K562 (cell line): ENCODE results near the gene PNCK. TPM values are rescaled to one million over a fixed set of nuclear protein-coding genes. Genes with fewer than 3 reads are reported as not detected.

Source experiments
- BRD4 ChIP-seq: fragments of 200-600 bp; sonication (generic); IDR thresholded peaks from 2 replicates; pipeline ENCODE4 v1.6.1; 2017; ENCODE audit warnings: inconsistent platforms
- JUND ChIP-seq, 2 experiments: IDR thresholded peaks; 2 replicates in 1 of 2; 3 replicates in 1 of 2; pipeline ENCODE4 v1.6.1; 2011; ENCODE audit warnings: borderline replicate concordance in 2 of 2, low read depth in 2 of 2, low read length in 2 of 2, improper control_type of control experiment in 1 of 2, missing biosample characterization in 1 of 2, missing genetic modification characterization in 1 of 2, missing genetic modification reagents in 1 of 2
- KAT2B ChIP-seq: IDR thresholded peaks from one replicate; pipeline ENCODE4 v1.6.1; 2012; ENCODE audit warnings: low read depth, mild to moderate bottlenecking, control low read depth, inconsistent platforms, low read length, moderate library complexity
- KDM1A ChIP-seq, 2 experiments: fragments of 450-650 bp; IDR thresholded peaks; 2 replicates each; pipeline ENCODE4 v1.6.1; 2016; ENCODE audit warnings: mild to moderate bottlenecking in 2 of 2
- KDM5B ChIP-seq: fragments of 200-600 bp; sonication (generic); IDR thresholded peaks from 2 replicates; pipeline ENCODE4 v1.6.1; 2012; ENCODE audit warnings: low read depth, mild to moderate bottlenecking, moderate library complexity, low read length, control low read depth, inconsistent platforms; ENCODE audit not compliant: insufficient replicate concordance
- MAFK ChIP-seq: IDR thresholded peaks from 2 replicates; pipeline ENCODE4 v1.6.1; 2011; ENCODE audit warnings: low read length, improper control_type of control experiment
- MTA3 ChIP-seq: fragments of 450-650 bp; formaldehyde crosslinking; IDR thresholded peaks from 2 replicates; pipeline ENCODE4 v1.6.1; 2017; ENCODE audit warnings: mild to moderate bottlenecking, borderline replicate concordance
- PHTF2 ChIP-seq: fragments of 250-450 bp; sonication (Bioruptor Pico); IDR thresholded peaks from 2 replicates; pipeline ENCODE4 v1.5.0; 2021; ENCODE audit warnings: mild to moderate bottlenecking
- SMARCB1 ChIP-seq: IDR thresholded peaks from 2 replicates; pipeline ENCODE4 v1.6.1; 2011; ENCODE audit warnings: improper control_type of control experiment, low read depth; ENCODE audit not compliant: insufficient read length
- SNIP1 ChIP-seq: fragments of 450-650 bp; IDR thresholded peaks from 2 replicates; pipeline ENCODE4 v1.7.1; 2017; ENCODE audit warnings: low read depth, mild to moderate bottlenecking
- SRSF3 ChIP-seq: fragments of 200-400 bp; formaldehyde crosslinking; IDR thresholded peaks from 2 replicates; pipeline ENCODE4 v1.6.1; 2016; ENCODE audit warnings: mild to moderate bottlenecking, low read length, moderate library complexity; ENCODE audit not compliant: insufficient read depth
- U2AF1 ChIP-seq: fragments of 200-400 bp; formaldehyde crosslinking; optimal IDR thresholded peaks from 2 replicates; pipeline ENCODE3; 2017; ENCODE audit warnings: mild to moderate bottlenecking, low read depth, low read length, moderate library complexity
- ZNF584 ChIP-seq: fragments of 200-800 bp; sonication (Bioruptor generic); IDR thresholded peaks from 2 replicates; pipeline ENCODE4 v1.6.1; 2016; ENCODE audit warnings: low read depth, mild to moderate bottlenecking, missing genetic modification characterization, missing compliant biosample characterization
- ZNF766 ChIP-seq: fragments of 200-800 bp; sonication (Bioruptor generic); conservative IDR thresholded peaks from 2 replicates; pipeline ENCODE4 v1.6.1; 2016; ENCODE audit warnings: missing genetic modification characterization, missing compliant biosample characterization
- polyA plus RNA-seq, 8 experiments: library from polyadenylated mRNA; depleted of rRNA in 4 of 8; stranded (reverse) in 5 of 8; unstranded in 3 of 8; fragments of >200 nt; fragmentation: Nextera tagmentation in 2 of 8; fragmentation: Illumina TruSeq in 1 of 8; extraction: Ambion mirVana in 2 of 8; extraction: Trizol in 1 of 8; gene quantifications; 2 replicates each; pipeline versions ENCODE4 v1.2.1 to v1.2.3, GENCODE V29; 2011 to 2014; ENCODE audit warnings: inconsistent platforms in 1 of 8, missing spikeins in 1 of 8
- total RNA-seq, 7 experiments: library from RNA; depleted of rRNA in 6 of 7; stranded (reverse); fragments of >200 nt in 6 of 7; fragmentation: Illumina TruSeq in 2 of 7; extraction: Trizol in 2 of 7; gene quantifications; 2 replicates each; pipeline versions ENCODE4 v1.2.1 to v1.2.3, GENCODE V29; 2011 to 2021; ENCODE audit warnings: low replicate concordance in 1 of 7
- TF ChIP-seq, protein P1 (sequence below), 2 experiments: fragments of 450-650 bp in 1 of 2; IDR thresholded peaks; 2 replicates each; pipeline ENCODE4 v1.6.1; 2011 to 2017; ENCODE audit warnings: low read depth in 2 of 2, antibody characterized with exemption in 1 of 2, borderline replicate concordance in 1 of 2, low read length in 1 of 2, mild to moderate bottlenecking in 1 of 2, mixed read lengths in 1 of 2; ENCODE audit not compliant: control insufficient read depth in 1 of 2
- TF ChIP-seq, protein P2 (sequence below): fragments of 450-650 bp; IDR thresholded peaks from 2 replicates; pipeline ENCODE4 v1.6.1; 2016; ENCODE audit warnings: borderline replicate concordance
- TF ChIP-seq, protein P3 (sequence below), 2 experiments: fragments of 450-650 bp; conservative IDR thresholded peaks; 2 replicates each; pipeline ENCODE4 v1.6.1; 2017; ENCODE audit warnings: mild to moderate bottlenecking in 2 of 2, moderate library complexity in 2 of 2
- TF ChIP-seq, protein P4 (sequence below): fragments of 450-650 bp; formaldehyde crosslinking; IDR thresholded peaks from 2 replicates; pipeline ENCODE4 v1.4.0; 2020; ENCODE audit warnings: mild to moderate bottlenecking, mixed read lengths

Gene PNCK
- total and polyA plus RNA-seq, 9 of the 15 experiments (the other 6 are each of a cell fraction or from before 2014, with no cell fraction given): 0.13 to 7.5 (median 1.2) TPM; not detected in 1

DNA sequence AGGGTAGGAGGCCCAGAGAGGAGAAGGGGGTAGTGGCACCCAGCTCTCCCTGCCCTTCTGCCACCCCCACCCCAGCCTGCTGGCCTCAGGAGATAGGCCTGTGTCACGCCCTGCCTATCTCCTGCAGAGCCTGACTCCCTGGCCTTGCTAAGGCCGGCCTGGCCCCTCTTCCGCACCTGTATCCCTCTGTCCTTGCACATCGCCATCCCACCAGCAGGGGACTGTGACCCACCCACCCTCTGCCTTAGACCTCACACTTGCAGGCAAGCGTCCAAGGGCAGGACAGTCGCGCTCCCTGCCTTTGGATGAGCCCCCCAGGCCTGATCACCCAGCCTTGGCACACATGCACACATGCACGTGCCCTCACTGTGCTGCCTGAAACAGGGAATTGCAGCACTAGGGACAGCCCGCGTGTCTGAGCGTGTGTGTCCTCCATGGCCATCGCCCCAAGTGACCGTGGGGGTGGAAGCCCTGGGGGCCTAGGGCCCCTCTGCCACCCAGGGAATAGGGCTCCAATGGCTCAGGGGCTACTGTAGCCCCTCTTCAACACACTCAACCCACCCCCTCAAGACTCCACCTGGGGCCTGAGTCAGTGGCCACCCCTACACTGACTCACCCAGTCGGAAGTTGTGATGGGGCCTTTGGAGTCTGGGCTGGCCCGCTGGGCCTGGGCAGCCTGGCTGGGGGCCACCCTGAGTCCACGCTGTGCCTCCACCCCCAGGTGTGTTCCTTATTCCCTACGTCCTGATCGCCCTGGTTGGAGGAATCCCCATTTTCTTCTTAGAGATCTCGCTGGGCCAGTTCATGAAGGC, 16.2 kb upstream of the PNCK start (continued):
- TF ChIP-seq, protein P1, sequence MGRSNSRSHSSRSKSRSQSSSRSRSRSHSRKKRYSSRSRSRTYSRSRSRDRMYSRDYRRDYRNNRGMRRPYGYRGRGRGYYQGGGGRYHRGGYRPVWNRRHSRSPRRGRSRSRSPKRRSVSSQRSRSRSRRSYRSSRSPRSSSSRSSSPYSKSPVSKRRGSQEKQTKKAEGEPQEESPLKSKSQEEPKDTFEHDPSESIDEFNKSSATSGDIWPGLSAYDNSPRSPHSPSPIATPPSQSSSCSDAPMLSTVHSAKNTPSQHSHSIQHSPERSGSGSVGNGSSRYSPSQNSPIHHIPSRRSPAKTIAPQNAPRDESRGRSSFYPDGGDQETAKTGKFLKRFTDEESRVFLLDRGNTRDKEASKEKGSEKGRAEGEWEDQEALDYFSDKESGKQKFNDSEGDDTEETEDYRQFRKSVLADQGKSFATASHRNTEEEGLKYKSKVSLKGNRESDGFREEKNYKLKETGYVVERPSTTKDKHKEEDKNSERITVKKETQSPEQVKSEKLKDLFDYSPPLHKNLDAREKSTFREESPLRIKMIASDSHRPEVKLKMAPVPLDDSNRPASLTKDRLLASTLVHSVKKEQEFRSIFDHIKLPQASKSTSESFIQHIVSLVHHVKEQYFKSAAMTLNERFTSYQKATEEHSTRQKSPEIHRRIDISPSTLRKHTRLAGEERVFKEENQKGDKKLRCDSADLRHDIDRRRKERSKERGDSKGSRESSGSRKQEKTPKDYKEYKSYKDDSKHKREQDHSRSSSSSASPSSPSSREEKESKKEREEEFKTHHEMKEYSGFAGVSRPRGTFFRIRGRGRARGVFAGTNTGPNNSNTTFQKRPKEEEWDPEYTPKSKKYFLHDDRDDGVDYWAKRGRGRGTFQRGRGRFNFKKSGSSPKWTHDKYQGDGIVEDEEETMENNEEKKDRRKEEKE (IDR thresholded peaks at IDR 0.05; ENCODE audit: borderline replicate concordance in 1 of 2, control insufficient read depth in 1 of 2, low read depth in 2 of 2, low read length in 1 of 2): no peak
- TF ChIP-seq SRSF3 (no peak), KDM1A (IDR thresholded peaks at IDR 0.05) (no peak), PHTF2 (CRISPR knock-in tag) (no peak), SNIP1 (no peak), KAT2B (no peak), KDM5B (peak; percentile 36), ZNF766 (no peak), SMARCB1 (no peak), JUND (IDR thresholded peaks at IDR 0.05; ENCODE audit: borderline replicate concordance, low read depth, low read length) (no peak), JUND (tag; IDR thresholded peaks at IDR 0.05; ENCODE audit: borderline replicate concordance, low read depth, low read length) (no peak), BRD4 (no peak), MTA3 (no peak), ZNF584 (CRISPR knock-in tag) (no peak), MAFK (no peak), U2AF1 (no peak)
- TF ChIP-seq, protein P2, sequence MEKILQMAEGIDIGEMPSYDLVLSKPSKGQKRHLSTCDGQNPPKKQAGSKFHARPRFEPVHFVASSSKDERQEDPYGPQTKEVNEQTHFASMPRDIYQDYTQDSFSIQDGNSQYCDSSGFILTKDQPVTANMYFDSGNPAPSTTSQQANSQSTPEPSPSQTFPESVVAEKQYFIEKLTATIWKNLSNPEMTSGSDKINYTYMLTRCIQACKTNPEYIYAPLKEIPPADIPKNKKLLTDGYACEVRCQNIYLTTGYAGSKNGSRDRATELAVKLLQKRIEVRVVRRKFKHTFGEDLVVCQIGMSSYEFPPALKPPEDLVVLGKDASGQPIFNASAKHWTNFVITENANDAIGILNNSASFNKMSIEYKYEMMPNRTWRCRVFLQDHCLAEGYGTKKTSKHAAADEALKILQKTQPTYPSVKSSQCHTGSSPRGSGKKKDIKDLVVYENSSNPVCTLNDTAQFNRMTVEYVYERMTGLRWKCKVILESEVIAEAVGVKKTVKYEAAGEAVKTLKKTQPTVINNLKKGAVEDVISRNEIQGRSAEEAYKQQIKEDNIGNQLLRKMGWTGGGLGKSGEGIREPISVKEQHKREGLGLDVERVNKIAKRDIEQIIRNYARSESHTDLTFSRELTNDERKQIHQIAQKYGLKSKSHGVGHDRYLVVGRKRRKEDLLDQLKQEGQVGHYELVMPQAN: 0 out of 2 replicates have a peak, but pooled peaks have one; percentile 41
- TF ChIP-seq, protein P3, sequence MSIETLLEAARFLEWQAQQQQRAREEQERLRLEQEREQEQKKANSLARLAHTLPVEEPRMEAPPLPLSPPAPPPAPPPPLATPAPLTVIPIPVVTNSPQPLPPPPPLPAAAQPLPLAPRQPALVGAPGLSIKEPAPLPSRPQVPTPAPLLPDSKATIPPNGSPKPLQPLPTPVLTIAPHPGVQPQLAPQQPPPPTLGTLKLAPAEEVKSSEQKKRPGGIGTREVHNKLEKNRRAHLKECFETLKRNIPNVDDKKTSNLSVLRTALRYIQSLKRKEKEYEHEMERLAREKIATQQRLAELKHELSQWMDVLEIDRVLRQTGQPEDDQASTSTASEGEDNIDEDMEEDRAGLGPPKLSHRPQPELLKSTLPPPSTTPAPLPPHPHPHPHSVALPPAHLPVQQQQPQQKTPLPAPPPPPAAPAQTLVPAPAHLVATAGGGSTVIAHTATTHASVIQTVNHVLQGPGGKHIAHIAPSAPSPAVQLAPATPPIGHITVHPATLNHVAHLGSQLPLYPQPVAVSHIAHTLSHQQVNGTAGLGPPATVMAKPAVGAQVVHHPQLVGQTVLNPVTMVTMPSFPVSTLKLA (conservative IDR thresholded peaks at IDR 0.05): peak in 1 of 2 experiments; percentile 39; a peak in 1 of 4 replicates
- TF ChIP-seq, protein P4, sequence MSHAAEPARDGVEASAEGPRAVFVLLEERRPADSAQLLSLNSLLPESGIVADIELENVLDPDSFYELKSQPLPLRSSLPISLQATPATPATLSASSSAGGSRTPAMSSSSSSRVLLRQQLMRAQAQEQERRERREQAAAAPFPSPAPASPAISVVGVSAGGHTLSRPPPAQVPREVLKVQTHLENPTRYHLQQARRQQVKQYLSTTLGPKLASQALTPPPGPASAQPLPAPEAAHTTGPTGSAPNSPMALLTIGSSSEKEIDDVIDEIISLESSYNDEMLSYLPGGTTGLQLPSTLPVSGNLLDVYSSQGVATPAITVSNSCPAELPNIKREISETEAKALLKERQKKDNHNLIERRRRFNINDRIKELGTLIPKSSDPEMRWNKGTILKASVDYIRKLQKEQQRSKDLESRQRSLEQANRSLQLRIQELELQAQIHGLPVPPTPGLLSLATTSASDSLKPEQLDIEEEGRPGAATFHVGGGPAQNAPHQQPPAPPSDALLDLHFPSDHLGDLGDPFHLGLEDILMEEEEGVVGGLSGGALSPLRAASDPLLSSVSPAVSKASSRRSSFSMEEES (CRISPR knock-in tag): no peak
